Hepatocyte (in vitro differentiated cells): ENCODE measurements around the gene PRM2. TPM values are rescaled to one million over a fixed set of nuclear protein-coding genes. Genes with fewer than 3 reads are reported as not detected.

ENCODE experiments used
- DNase-seq: peaks from one replicate; pipeline ENCODE4 v3.0.0-alpha.2; 2016; ENCODE audit warnings: low spot score
- H2AFZ ChIP-seq: fragments of 200-600 bp; sonication (generic); 2 replicates; pipeline ENCODE4 v1.6.0; 2016; ENCODE audit warnings: antibody characterized with exemption, mild to moderate bottlenecking
- H3K27ac ChIP-seq: fragments of 200-600 bp; sonication (generic); 2 replicates; pipeline ENCODE4 v1.5.1; 2016; ENCODE audit warnings: mild to moderate bottlenecking
- H3K27me3 ChIP-seq: fragments of 200-600 bp; sonication (generic); 2 replicates; pipeline ENCODE4 v1.6.1; 2016
- H3K36me3 ChIP-seq: fragments of 200-600 bp; sonication (generic); replicated peaks from 2 replicates; pipeline ENCODE4 v1.5.1; 2016; ENCODE audit warnings: low read depth; ENCODE audit not compliant: insufficient read depth
- H3K4me1 ChIP-seq: fragments of 200-600 bp; sonication (generic); 2 replicates; pipeline ENCODE4 v1.5.1; 2016; ENCODE audit warnings: mild to moderate bottlenecking, moderate library complexity; ENCODE audit not compliant: insufficient read depth
- H3K4me2 ChIP-seq: fragments of 200-600 bp; sonication (generic); 2 replicates; pipeline ENCODE4 v1.6.0; 2016
- H3K4me3 ChIP-seq: fragments of 200-600 bp; sonication (generic); 2 replicates; pipeline ENCODE4 v1.5.1; 2016; ENCODE audit warnings: mild to moderate bottlenecking
- H3K79me2 ChIP-seq: fragments of 200-600 bp; sonication (generic); 2 replicates; pipeline ENCODE4 v1.6.0; 2017; ENCODE audit warnings: mild to moderate bottlenecking
- H3K9me2 ChIP-seq: fragments of 200-600 bp; sonication (generic); replicated peaks from 2 replicates; pipeline ENCODE4 v1.6.0; 2017; ENCODE audit warnings: mild to moderate bottlenecking; ENCODE audit not compliant: insufficient read depth
- H3K9me3 ChIP-seq: fragments of 200-600 bp; sonication (generic); 2 replicates; pipeline ENCODE4 v1.5.1; 2016; ENCODE audit warnings: low read depth, mild to moderate bottlenecking
- H4K20me1 ChIP-seq: fragments of 200-600 bp; sonication (generic); 2 replicates; pipeline ENCODE4 v1.6.0; 2016; ENCODE audit warnings: mild to moderate bottlenecking; ENCODE audit not compliant: insufficient read depth, poor library complexity, severe bottlenecking
- CTCF ChIP-seq: fragments of 200-600 bp; sonication (generic); IDR thresholded peaks from 2 replicates; pipeline ENCODE4 v1.5.1; 2016; ENCODE audit warnings: antibody characterized with exemption, mild to moderate bottlenecking; ENCODE audit not compliant: poor library complexity
- EZH2 ChIP-seq: fragments of 200-600 bp; sonication (generic); IDR thresholded peaks from 2 replicates; pipeline ENCODE4 v1.6.1; 2016; ENCODE audit warnings: antibody characterized with exemption, mild to moderate bottlenecking, borderline replicate concordance
- EZH2phosphoT487 ChIP-seq: fragments of 200-600 bp; sonication (generic); IDR thresholded peaks from one replicate; pipeline ENCODE4 v1.6.1; 2018; ENCODE audit warnings: antibody characterized with exemption, mild to moderate bottlenecking, low read depth, moderate library complexity; ENCODE audit not compliant: unreplicated experiment, severe bottlenecking
- WGBS: methylation state at CpG from one replicate; pipeline ENCODE4 v1.1.6; 2016; ENCODE audit warnings: low lambda C conversion rate; ENCODE audit errors: missing lambda C conversion rate; 5-methylcytosine and 5-hydroxymethylcytosine counted together
- polyA plus RNA-seq: library from polyadenylated mRNA; unstranded; fragments of >200 nt; fragmentation: Nextera tagmentation; extraction: Ambion mirVana; gene quantifications from 2 replicates; pipeline ENCODE4 v1.2.1, GENCODE V29; 2016
- total RNA-seq: library from RNA; depleted of rRNA; stranded (reverse); fragments of >200 nt; gene quantifications from 2 replicates; pipeline ENCODE4 v1.2.3, GENCODE V29; 2014

Gene PRM2
- total and polyA plus RNA-seq, 2 experiments from 2014 or later, result not detected

- Histone ChIP-seq H3K4me2 (no peak overlapping the region), H3K4me1 (no peaks in the 10 kb centered on the region), H3K27ac (no peak overlapping the region), H3K9me2 (no peaks in the 10 kb centered on the region), H3K36me3 (no peaks in the 10 kb centered on the region), H4K20me1 (no peaks in the 10 kb centered on the region), H2AFZ (no peak overlapping the region), H3K9me3 (no peaks in the 10 kb centered on the region), H3K79me2 (no peaks in the 10 kb centered on the region), H3K4me3 (no peak overlapping the region), H3K27me3 (no peaks in the 10 kb centered on the region)
- TF ChIP-seq EZH2 (no peak), EZH2phosphoT487 (no peak), CTCF (no peak)
- DNase-seq, result no peak
- WGBS, result 96% methylated on average over 15 of the region's 15 CpGs
These were observed 37.7 kb downstream of the PRM2 start for GRCh38 chr16:11238272-11239202.

- Histone ChIP-seq H3K9me2 (no peaks in the 10 kb centered on the region), H4K20me1 (no peaks in the 10 kb centered on the region), H3K4me2 (no peak overlapping the region), H3K27me3 (no peaks in the 10 kb centered on the region), H2AFZ (no peak overlapping the region), H3K4me1 (no peaks in the 10 kb centered on the region), H3K79me2 (no peaks in the 10 kb centered on the region), H3K27ac (no peak overlapping the region), H3K36me3 (no peaks in the 10 kb centered on the region), H3K9me3 (no peaks in the 10 kb centered on the region), H3K4me3 (no peak overlapping the region)
- WGBS, result 86% methylated on average over 10 of the region's 10 CpGs
- DNase-seq, result no peak
- TF ChIP-seq CTCF (no peak), EZH2 (no peak), EZH2phosphoT487 (no peak)
These were observed 39.6 kb downstream of the PRM2 start for GRCh38 chr16:11236461-11237254.

- H3K36me3 ChIP-seq, result no peaks in the 10 kb centered on the region
- no peaks in the 10 kb centered on the region for H3K4me1 ChIP-seq
- WGBS, result 96% methylated on average over 5 of the region's 5 CpGs
- no peak overlapping the region for H3K4me3 ChIP-seq
- no peaks in the 10 kb centered on the region for H3K79me2 ChIP-seq
- H3K27ac ChIP-seq, result no peak overlapping the region
- H2AFZ ChIP-seq, result no peak overlapping the region
- no peak for DNase-seq
- no peaks in the 10 kb centered on the region for H3K9me3 ChIP-seq
- TF ChIP-seq EZH2phosphoT487, result no peak
- no peak for TF ChIP-seq EZH2
- no peak for TF ChIP-seq CTCF
- H3K9me2 ChIP-seq, result no peaks in the 10 kb centered on the region
- H3K27me3 ChIP-seq, result no peaks in the 10 kb centered on the region
- no peaks in the 10 kb centered on the region for H4K20me1 ChIP-seq
- H3K4me2 ChIP-seq, result no peak overlapping the region
These were observed 40.6 kb downstream of the PRM2 start for GRCh38 chr16:11235703-11235991.
